GM18868 (cell line): ENCODE data around the gene WFDC1.

Source experiments
- ATAC-seq: cut with Tn5 transposase; IDR thresholded peaks from one replicate; pipeline ENCODE4 v1.9.1; 2021; ENCODE audit warnings: mild to moderate bottlenecking, moderate library complexity; ENCODE audit not compliant: unreplicated experiment

WFDC1 gene

GRCh38 chr16:84299734-84300440 lies 5.2 kb downstream of the WFDC1 start:
- no peak for ATAC-seq

GRCh38 chr16:84302111-84302954 lies 7.7 kb downstream of the WFDC1 start:
- no peak for ATAC-seq

- ATAC-seq: no peak
Observed at GRCh38 chr16:84303023-84303422, 8.3 kb downstream of the WFDC1 start.

GRCh38 chr16:84303516-84303915 lies 8.8 kb downstream of the WFDC1 start:
- no peak for ATAC-seq

- ATAC-seq: no peak
Observed at GRCh38 chr16:84306564-84306963, 11.9 kb downstream of the WFDC1 start.

- no peak for ATAC-seq
Observed at GRCh38 chr16:84307209-84307954, 12.7 kb downstream of the WFDC1 start.

GRCh38 chr16:84308120-84308519 lies 13.4 kb downstream of the WFDC1 start:
- no peak for ATAC-seq

- ATAC-seq: no peak
Observed at GRCh38 chr16:84310642-84311041, 16.0 kb downstream of the WFDC1 start.

- no peak for ATAC-seq
Observed at GRCh38 chr16:84312783-84313382, 18.2 kb downstream of the WFDC1 start.

GRCh38 chr16:84313921-84314320 lies 19.2 kb downstream of the WFDC1 start:
- no peak for ATAC-seq

GRCh38 chr16:84314373-84314772 lies 19.7 kb downstream of the WFDC1 start:
- ATAC-seq: no peak

- no peak for ATAC-seq
Observed at GRCh38 chr16:84314814-84315213, 20.1 kb downstream of the WFDC1 start.

- no peak for ATAC-seq
Observed at GRCh38 chr16:84315422-84315821, 20.7 kb downstream of the WFDC1 start.

- ATAC-seq: no peak
Observed at GRCh38 chr16:84318091-84318975, 23.7 kb downstream of the WFDC1 start.

- ATAC-seq: no peak
Observed at GRCh38 chr16:84319146-84319760, 24.6 kb downstream of the WFDC1 start.

GRCh38 chr16:84320511-84320910 lies 25.8 kb downstream of the WFDC1 start:
- no peak for ATAC-seq

- ATAC-seq: no peak
Observed at GRCh38 chr16:84321932-84322331, 27.3 kb downstream of the WFDC1 start.

- ATAC-seq: no peak
Observed at GRCh38 chr16:84322749-84323148, 28.1 kb downstream of the WFDC1 start.

- no peak for ATAC-seq
Observed at GRCh38 chr16:84323606-84324005, 28.9 kb downstream of the WFDC1 start.
